Measurements from ENCODE around the gene FIZ1.

The FIZ1 gene

GRCh38 chr19:55644842-55645511, 45.7 kb upstream of the FIZ1 start:
- Histone ChIP-seq H3K27ac (ENCODE audit: extremely low read depth, low read depth, low read length) (peak overlapping the region; percentile 83; the same call in 1 of the 2 replicates), H3K4me3 (ENCODE audit: low read depth, low read length) (peak overlapping the region; percentile 61), H3K4me1 (ENCODE audit: control insufficient read depth, insufficient read depth, low read length) (peaks cover 26% of the 10 kb centered on the region), H3K9me3 (ENCODE audit: control insufficient read depth, insufficient read depth, low read depth, low read length) (no peaks in the 10 kb centered on the region), H3K36me3 (ENCODE audit: control insufficient read depth in 2 of 2, insufficient read depth in 1 of 2, low read length in 2 of 2) (peaks cover 12 to 23% of the 10 kb centered on the region in 2 experiments; a peak in 2 of 3 replicates)
- ChIA-PET CTCF (interaction anchor here (0.6 to 3.0 kb wide), 8 partner anchors 8 to 842 kb away, joined by 3 to 37 read pairs (median 3); no protein-coding TSS in a partner anchor), POLR2A (interaction anchor here (0.9 to 3.3 kb wide), 4 partner anchors 8 to 29 kb away, joined by 4 to 16 read pairs (median 4); partner anchors contain the start of gene U2AF2)
- TF ChIP-seq HIC1 (tag by site-specific recombination; IDR thresholded peaks at IDR 0.05) (0 out of 2 replicates have a peak, but pooled peaks have one; percentile 29), ZNF600 (tag by site-specific recombination; IDR thresholded peaks at IDR 0.05) (peak; percentile 66; the same call in 1 of the 2 replicates), ZBTB49 (tag by site-specific recombination; IDR thresholded peaks at IDR 0.05; ENCODE audit: low read depth) (no peak), ZNF311 (tag by site-specific recombination; IDR thresholded peaks at IDR 0.05; ENCODE audit: borderline replicate concordance) (no peak), ZNF677 (tag by site-specific recombination; IDR thresholded peaks at IDR 0.05) (no peak), ZNF747 (tag by site-specific recombination; IDR thresholded peaks at IDR 0.05) (no peak), ZNF707 (tag by site-specific recombination; IDR thresholded peaks at IDR 0.05) (no peak), ZNF221 (tag by site-specific recombination; IDR thresholded peaks at IDR 0.05; ENCODE audit: borderline replicate concordance) (no peak), ZNF184 (tag by site-specific recombination; IDR thresholded peaks at IDR 0.05) (no peak), ZNF664 (tag by site-specific recombination; IDR thresholded peaks at IDR 0.05) (no peak), HOXC10 (CRISPR knock-in tag; IDR thresholded peaks at IDR 0.05) (0 out of 2 replicates have a peak, but pooled peaks have one; percentile 70), ZNF398 (tag by site-specific recombination; IDR thresholded peaks at IDR 0.05) (no peak), ZNF366 (tag by site-specific recombination; conservative IDR thresholded peaks at IDR 0.05) (no peak), ZNF223 (tag by site-specific recombination; IDR thresholded peaks at IDR 0.05) (no peak), KLF17 (tag by site-specific recombination; IDR thresholded peaks at IDR 0.05) (no peak), ZNF239 (tag by site-specific recombination; IDR thresholded peaks at IDR 0.05) (no peak), ZNF621 (tag by site-specific recombination; IDR thresholded peaks at IDR 0.05) (no peak)

Data from HEK293 (cell line).